Parathyroid adenoma (tissue), 2 donors: ENCODE results near the gene CAMK1D.

ENCODE experiments used
- H2AFZ ChIP-seq: fragments of 300-600 bp; sonication (generic); one replicate; pipeline ENCODE4 v1.7.0; 2017; ENCODE audit warnings: antibody characterized with exemption, mild to moderate bottlenecking
- H3K27ac ChIP-seq: fragments of 300-600 bp; sonication (generic); one replicate; pipeline ENCODE4 v1.7.0; 2017
- H3K27me3 ChIP-seq: fragments of 300-600 bp; sonication (generic); one replicate; pipeline ENCODE4 v1.7.0; 2017; ENCODE audit warnings: low read length; ENCODE audit not compliant: control insufficient read depth, insufficient read depth
- H3K36me3 ChIP-seq: fragments of 300-600 bp; sonication (generic); one replicate; pipeline ENCODE4 v1.7.0; 2017; ENCODE audit warnings: low read length; ENCODE audit not compliant: control insufficient read depth, insufficient read depth
- H3K4me1 ChIP-seq: fragments of 300-600 bp; sonication (generic); one replicate; pipeline ENCODE4 v1.7.0; 2017; ENCODE audit warnings: control low read depth
- H3K4me2 ChIP-seq: fragments of 300-600 bp; sonication (generic); one replicate; pipeline ENCODE4 v1.7.0; 2017; ENCODE audit warnings: low read length
- H3K4me3 ChIP-seq: fragments of 300-600 bp; sonication (generic); one replicate; pipeline ENCODE4 v1.7.0; 2017; ENCODE audit warnings: low read depth, low read length
- H3K79me2 ChIP-seq: fragments of 300-600 bp; sonication (generic); one replicate; pipeline ENCODE4 v1.7.0; 2017; ENCODE audit warnings: control low read depth
- H3K9ac ChIP-seq: fragments of 300-600 bp; sonication (generic); one replicate; pipeline ENCODE4 v1.7.0; 2017; ENCODE audit warnings: mild to moderate bottlenecking
- H3K9me3 ChIP-seq: fragments of 300-600 bp; sonication (generic); one replicate; pipeline ENCODE4 v1.7.0; 2017; ENCODE audit warnings: low read length; ENCODE audit not compliant: control insufficient read depth
- CTCF ChIP-seq: fragments of 300-600 bp; sonication (generic); IDR thresholded peaks from one replicate; pipeline ENCODE4 v1.7.0; 2017; ENCODE audit warnings: antibody characterized with exemption, mild to moderate bottlenecking
- donor health status: primary hyperparathyroidism.

CAMK1D gene

DNA sequence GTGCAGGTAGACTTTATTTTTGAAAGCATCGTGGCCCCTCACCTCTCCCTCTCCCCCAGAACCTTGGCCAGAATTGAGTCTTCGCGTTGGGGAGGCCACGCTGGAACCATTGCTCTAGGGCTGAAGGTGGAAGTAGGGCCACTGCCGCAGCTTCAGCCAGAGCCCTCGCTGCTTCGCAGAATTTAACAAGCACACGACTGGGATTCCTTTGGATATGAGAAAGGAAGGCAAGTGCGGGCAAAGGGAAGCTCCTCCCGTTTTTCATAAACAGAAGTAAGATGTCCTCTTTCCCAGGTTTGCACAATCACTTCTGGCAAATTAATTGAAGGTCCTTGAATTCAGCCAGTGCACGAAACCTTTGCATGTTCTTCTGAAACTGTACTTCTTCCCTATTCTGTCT, 484.1 kb downstream of the CAMK1D start:
- Histone ChIP-seq H2AFZ (no peak overlapping the region), H3K79me2 (no peaks in the 10 kb centered on the region), H3K36me3 (no peaks in the 10 kb centered on the region), H3K4me2 (no peak overlapping the region), H3K4me1 (no peaks in the 10 kb centered on the region), H3K9me3 (no peaks in the 10 kb centered on the region), H3K27ac (no peak overlapping the region), H3K27me3 (no peaks in the 10 kb centered on the region), H3K4me3 (no peak overlapping the region), H3K9ac (no peak overlapping the region)
- TF ChIP-seq CTCF: no peak

DNA sequence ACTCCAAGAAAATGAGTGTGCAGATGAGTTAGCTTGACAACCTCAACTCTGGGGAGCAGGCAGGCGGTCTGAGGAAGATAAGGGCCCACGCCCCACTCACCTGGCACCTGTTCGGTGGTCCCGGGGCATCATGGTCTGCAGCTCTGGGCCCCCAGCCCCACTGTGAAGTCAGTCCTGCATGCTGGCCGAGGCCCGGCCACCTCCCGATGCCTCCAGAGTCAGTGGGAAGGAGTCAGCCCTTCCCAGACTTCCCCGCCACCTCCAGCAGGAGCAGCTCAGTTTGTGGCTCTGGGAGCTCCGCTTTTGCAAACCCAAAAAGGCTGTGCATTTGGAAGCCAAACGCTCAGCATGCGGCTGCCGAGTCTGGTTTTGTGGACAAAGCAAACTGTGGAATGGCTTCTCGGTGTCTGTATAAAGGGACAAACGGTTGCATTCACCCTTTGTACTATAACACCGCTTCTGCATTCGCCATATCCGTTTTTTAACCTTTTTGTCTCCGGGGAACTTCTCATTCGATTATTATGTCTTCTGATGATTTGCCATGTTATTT, 484.8 kb downstream of the CAMK1D start:
- no peak overlapping the region for H2AFZ ChIP-seq
- no peaks in the 10 kb centered on the region for H3K36me3 ChIP-seq
- H3K79me2 ChIP-seq: no peaks in the 10 kb centered on the region
- no peaks in the 10 kb centered on the region for H3K4me1 ChIP-seq
- no peaks in the 10 kb centered on the region for H3K27me3 ChIP-seq
- H3K9ac ChIP-seq: no peak overlapping the region
- no peaks in the 10 kb centered on the region for H3K9me3 ChIP-seq
- no peak overlapping the region for H3K4me2 ChIP-seq
- no peak overlapping the region for H3K27ac ChIP-seq
- no peak overlapping the region for H3K4me3 ChIP-seq
- TF ChIP-seq CTCF: no peak

- Histone ChIP-seq H3K9me3 (no peaks in the 10 kb centered on the region), H3K27ac (no peak overlapping the region), H3K4me2 (no peak overlapping the region), H3K4me1 (no peaks in the 10 kb centered on the region), H2AFZ (no peak overlapping the region), H3K27me3 (no peaks in the 10 kb centered on the region), H3K4me3 (no peak overlapping the region), H3K79me2 (no peaks in the 10 kb centered on the region), H3K36me3 (no peaks in the 10 kb centered on the region), H3K9ac (no peak overlapping the region)
- TF ChIP-seq CTCF: no peak
Observed at GRCh38 chr10:12834721-12835120, 485.4 kb downstream of the CAMK1D start.

GRCh38 chr10:12835709-12836108, 486.4 kb downstream of the CAMK1D start:
- no peak overlapping the region for H3K4me3 ChIP-seq
- H3K4me2 ChIP-seq: no peak overlapping the region
- H3K9me3 ChIP-seq: no peaks in the 10 kb centered on the region
- no peaks in the 10 kb centered on the region for H3K27me3 ChIP-seq
- no peaks in the 10 kb centered on the region for H3K36me3 ChIP-seq
- TF ChIP-seq CTCF: no peak
- no peak overlapping the region for H3K27ac ChIP-seq
- no peak overlapping the region for H2AFZ ChIP-seq
- H3K9ac ChIP-seq: no peak overlapping the region
- H3K4me1 ChIP-seq: no peaks in the 10 kb centered on the region
- no peaks in the 10 kb centered on the region for H3K79me2 ChIP-seq

GRCh38 chr10:12838366-12838765, 489.0 kb downstream of the CAMK1D start:
- Histone ChIP-seq H3K79me2 (no peaks in the 10 kb centered on the region), H3K4me3 (no peak overlapping the region), H2AFZ (no peak overlapping the region), H3K9ac (no peak overlapping the region), H3K27me3 (no peaks in the 10 kb centered on the region), H3K9me3 (no peaks in the 10 kb centered on the region), H3K4me1 (no peaks in the 10 kb centered on the region), H3K4me2 (no peak overlapping the region), H3K27ac (no peak overlapping the region), H3K36me3 (no peaks in the 10 kb centered on the region)
- TF ChIP-seq CTCF: no peak
